Activated effector memory CD4-positive, alpha-beta T cell treated with anti-CD3 and anti-CD28 coated beads, Interleukin-2, amount 50 U/mL, for 16 hours (primary cell): ENCODE measurements around the gene ACSS2.

Source experiments
- DNase-seq: peaks from one replicate; pipeline ENCODE4 v3.0.0-alpha.2; 2020

The ACSS2 gene

DNA sequence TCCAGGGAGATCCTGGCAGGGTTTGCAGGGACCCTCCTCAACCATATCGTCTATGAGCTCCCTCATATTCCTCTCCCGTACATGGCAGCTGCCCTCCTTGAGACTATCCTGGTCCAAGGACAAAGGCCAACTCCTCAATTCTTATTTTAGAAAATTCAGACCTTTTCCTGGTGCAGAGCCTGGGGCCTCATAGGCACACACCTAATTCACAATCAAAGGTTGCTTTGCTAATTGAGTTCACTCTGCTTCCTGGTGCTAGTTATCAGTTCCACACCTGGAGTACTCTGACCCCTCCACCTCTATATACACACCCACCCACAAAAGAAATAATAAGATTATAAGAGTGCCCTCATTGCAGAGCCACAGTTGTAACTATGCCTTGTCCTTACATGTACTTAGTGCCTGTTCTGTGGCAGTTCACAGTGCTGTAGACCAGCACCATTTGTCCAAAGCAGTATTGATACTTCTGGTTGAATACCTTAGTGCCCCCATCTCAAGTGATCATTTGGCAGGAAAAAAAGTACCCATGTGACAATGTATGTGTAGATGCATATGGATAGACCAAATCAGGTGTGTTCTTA is 40.5 kb downstream of the ACSS2 start:
- DNase-seq: no peak

DNA sequence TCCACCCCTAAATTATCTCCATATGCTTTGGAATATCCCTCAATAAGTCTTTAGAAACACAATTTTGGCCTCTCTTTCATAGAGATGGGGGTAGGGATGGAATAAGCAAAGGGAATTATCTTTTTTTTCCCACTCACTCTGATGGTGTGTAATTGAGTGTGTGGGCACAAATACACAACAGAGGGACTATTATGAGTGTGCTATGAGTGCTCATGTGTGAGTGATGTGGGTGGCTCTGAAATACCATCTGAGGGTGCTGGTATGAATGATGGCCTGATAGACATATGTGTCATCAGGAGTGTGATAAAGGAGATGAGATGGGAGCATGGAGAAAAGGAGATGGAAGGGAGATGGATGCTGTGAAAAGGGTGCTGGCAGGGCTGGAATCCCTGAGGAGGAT is 43.6 kb downstream of the ACSS2 start:
- no peak for DNase-seq

DNA sequence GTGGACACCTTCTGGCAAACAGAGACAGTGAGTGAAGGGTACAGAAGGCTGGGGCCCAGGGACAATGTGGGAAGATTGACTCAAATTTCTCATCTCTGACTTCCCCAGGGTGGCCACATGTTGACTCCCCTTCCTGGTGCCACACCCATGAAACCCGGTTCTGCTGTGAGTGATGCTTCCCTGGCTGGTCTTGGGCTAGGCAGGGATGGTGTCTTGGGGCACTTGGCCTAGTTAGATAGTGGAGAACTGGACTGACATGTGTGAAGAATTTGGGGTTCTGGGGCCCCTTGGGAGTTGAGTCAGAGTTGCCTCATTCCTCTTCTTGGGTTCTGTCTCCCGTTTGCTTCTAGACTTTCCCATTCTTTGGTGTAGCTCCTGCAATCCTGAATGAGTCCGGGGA is 45.0 kb downstream of the ACSS2 start:
- DNase-seq: no peak

DNA sequence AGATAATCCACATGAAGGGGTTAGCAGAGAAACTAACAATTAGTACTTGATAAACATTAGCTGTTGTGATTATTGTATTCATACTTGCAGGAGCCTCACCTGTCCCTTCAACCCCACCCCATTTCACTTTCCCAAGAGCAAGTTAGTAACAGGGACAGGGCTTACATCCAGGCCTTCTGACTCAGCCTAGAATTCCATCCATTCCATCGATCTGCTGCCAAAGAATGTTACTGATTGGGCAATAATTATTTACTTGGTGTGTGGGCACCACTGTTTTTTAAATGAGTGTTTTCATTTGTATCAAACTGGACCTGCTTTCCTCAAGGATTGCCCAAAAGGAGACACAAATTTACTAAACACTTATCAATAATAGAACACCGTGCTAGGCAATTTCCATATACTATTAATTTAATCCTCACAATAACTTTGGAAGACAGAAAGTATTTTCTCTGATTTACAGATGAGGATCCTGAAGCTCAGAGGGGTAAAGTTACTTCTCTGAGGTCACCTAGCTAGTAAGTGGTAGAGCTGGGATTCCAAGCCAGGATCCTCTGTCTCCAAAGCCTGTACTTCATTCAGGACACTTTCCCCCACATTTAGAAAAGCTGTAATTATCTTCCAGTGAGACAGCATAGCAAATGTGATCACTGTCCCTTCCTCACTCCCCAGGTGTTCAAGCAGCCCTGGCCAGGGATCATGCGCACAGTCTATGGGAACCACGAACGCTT is 46.4 kb downstream of the ACSS2 start:
- DNase-seq: no peak

DNA sequence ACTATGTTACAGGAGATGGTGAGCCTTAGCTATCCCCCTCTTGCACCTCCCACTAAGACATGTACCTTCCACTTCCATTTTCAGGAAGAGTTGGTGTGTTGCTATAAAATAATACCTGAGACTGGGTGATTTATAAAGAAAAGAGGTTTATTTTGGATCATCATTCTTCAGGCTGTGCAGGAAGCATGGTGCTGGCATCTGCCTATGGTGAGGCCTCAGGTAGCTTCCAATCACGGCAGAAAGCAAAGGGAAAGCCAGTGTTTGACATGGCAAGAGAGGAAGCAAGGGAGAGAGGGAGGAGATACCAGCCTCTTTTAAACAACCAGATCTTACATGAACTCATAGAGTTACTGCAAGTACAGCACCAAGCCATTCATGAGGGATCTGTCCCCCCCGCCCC is 47.0 kb downstream of the ACSS2 start:
- DNase-seq: no peak

DNA sequence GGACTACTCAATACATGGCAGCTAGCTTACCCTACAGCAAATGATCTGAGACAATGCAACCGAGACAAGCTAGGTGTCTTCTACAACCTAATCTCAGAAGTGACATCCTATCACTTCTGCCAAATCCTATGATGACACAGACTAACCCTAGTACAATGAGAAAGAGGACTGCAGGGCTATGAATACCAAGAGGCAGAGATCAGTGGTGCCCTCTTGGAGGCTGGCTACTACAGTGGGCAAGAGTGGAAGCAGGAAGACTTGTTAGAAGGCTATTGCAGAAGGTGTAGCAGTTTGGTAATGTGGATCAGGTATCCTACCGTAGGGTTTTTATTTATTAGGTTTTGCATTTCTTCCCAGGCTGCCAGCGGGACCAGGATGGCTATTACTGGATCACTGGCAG is 48.9 kb downstream of the ACSS2 start:
- DNase-seq: no peak

DNA sequence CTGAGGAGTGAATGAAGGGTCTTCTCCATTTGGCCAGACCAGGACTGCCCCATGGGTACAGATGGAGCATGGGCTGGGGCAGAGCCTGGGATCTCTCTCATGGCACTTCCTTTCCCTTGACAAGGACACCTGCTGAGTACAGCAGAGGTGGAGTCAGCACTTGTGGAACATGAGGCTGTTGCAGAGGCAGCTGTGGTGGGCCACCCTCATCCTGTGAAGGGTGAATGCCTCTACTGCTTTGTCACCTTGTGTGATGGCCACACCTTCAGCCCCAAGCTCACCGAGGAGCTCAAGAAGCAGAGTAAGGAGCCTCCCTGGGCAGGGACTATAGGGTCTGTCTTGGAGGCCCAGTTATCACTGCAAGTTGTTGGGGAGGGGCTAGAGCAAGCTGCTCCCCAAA is 49.6 kb downstream of the ACSS2 start:
- DNase-seq: no peak

DNA sequence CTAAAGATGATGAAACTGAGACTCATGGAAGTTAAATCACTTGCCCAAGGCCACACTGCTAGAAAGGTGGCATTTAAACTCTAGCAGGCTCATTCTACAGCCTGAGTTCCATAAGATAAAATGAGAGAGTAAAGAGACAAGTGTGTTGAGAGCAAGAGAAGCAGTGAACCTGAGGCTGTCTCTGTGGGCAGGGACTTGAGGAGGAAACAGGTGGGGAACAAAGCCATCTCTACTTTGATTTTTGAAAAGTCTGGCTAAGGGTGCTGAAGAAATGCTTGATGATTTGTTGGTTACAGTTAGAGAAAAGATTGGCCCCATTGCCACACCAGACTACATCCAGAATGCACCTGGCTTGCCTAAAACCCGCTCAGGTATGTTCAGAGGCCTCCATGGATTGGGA is 50.2 kb downstream of the ACSS2 start:
- no peak for DNase-seq

DNA sequence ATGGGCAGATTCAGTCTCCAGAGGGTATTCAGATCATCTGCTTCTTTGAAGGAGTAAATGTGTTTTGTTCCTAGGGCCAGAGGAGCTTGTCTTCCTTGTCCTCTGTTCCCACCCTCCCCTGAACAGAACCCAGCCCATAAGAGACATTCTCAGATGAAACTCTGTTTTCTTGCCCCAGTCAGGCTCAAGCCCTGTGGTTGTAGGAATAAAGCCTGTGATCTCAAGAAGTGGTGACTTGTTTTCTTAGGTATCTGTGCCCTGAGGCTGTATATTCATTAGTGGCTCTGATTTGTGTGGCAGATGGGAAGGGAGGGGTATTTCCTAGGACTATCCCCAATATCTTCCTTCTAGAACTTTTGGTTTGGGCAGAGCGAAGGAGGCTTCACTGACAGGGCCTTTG is 51.3 kb downstream of the ACSS2 start:
- DNase-seq: no peak

DNA sequence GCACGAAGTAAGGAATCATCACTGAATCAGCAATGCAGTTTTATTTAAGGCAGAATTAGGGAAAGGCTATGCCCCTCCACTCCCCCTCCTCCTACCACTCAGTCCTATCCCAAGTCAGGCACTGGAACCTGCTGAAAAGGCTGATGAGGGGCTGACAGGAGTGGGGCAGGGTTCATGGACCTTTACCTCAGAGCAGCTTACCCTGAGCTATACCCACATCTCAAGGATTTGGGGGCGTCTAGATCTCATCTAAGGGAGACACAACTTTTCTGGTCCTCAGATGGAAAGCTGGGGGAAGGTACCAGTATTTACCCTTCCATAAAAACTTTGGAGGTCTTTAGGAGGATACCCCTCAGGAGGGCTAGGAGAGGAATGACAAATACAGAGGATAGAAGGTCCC is 52.0 kb downstream of the ACSS2 start:
- no peak for DNase-seq

DNA sequence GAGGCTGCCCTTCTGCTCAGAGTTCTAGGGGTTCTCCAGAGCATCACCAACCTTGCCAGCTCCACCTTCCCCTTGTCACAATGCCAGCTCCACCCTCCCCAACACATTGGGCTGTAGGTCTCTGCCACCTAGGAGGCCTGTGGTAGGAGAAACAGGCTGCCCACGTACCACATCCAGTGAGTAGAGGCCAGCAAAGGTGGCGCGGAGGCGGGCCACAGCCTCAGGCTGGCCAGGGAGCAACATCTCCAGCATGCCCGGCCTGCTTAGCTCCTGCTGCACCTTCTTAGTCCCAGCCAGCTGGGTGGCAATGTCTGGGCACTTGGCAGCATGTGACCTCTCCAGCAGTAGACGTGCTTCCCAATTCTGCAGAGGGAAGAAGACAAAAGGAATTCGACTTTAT is 55.4 kb downstream of the ACSS2 start:
- DNase-seq: no peak

DNA sequence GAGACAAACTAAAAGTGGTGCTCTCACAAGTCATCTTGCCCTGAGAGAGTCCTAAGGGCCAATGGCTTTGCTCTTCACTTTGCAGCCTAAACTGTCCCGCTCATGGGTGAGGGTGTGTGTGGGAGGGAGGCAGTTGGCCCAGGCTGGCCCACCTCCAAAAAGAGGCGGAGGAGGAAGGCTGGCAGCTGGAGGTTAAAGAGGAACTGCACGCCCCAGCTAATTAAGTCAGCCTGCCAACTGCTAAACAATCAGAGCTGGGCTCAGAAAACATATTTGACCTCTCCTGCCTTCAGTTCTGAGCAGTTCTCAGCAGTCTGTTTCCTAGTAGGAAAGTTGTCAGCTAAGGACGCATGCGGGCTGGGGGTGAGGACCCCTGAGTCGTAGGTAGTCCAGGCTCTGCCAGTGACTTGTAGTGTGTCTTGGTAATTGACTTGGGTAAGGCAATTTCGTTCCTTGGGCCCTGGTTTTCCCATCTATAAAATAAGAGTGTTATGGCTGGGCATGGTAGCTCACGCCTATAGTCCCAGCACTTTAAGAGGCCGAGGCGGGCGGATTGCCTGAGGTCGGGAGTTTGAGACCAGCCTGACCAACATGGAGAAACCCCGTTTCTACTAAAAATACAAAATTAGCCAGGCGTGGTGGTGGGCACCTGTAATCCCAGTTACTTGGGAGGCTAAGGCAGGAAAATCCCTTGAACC is 62.2 kb downstream of the ACSS2 start:
- no peak for DNase-seq

DNA sequence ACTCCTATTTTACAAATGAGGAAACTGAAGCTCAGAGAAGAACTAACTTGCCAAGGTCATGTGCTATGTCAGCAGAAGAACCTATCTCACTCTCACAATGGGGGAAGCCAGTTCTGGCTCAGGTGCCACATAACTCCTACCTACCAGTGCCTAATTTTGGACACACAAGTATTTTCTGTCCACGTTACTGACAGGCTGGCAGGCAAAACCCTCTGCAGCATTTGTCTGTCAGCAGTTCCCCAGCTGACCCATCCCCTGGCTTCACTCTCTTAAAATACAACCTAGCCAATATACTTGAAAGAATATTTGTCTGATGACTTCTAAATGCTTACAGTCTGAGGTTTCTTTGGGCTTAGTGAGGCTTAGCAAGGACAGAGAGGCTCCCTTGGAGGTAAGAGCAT is 63.7 kb downstream of the ACSS2 start:
- DNase-seq: no peak

DNA sequence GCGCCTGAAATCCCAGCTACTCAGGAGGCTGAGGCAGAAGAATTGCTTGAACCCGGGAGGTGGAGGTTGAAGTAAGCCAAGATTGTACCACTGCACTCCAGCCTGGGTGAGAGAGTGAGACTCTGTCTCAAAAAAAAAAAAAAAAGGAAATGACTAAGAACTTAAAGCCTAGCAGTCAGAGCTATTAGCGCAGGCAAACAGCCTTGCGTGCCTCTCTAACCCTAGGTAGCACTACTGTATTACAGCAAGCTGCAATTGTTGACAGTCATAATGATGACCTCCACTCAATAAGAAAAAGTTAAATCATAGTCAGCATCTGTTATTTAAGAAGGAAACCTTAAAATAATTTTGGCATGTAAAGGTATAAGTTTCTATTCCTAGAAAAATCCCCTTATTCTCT is 64.8 kb downstream of the ACSS2 start:
- DNase-seq: no peak

DNA sequence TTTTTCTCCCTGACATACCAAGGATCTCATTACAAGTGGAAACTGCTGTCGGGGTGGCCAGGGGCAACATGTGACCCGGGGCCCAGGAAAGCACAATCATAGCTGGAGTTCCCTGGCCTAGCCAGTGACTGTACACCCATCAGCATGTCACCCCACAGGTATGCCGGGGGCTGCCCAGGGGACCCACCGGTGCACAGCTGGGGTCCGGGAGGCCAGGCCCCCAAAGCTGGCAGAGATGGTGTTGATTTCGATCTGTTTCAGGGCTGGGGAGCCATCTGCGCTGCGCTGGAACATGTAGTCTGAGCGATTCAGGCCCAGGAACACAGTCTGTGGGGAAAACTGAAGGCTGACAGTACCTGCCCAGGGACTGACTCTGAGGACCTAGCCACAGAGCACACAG is 65.9 kb downstream of the ACSS2 start:
- DNase-seq: no peak

DNA sequence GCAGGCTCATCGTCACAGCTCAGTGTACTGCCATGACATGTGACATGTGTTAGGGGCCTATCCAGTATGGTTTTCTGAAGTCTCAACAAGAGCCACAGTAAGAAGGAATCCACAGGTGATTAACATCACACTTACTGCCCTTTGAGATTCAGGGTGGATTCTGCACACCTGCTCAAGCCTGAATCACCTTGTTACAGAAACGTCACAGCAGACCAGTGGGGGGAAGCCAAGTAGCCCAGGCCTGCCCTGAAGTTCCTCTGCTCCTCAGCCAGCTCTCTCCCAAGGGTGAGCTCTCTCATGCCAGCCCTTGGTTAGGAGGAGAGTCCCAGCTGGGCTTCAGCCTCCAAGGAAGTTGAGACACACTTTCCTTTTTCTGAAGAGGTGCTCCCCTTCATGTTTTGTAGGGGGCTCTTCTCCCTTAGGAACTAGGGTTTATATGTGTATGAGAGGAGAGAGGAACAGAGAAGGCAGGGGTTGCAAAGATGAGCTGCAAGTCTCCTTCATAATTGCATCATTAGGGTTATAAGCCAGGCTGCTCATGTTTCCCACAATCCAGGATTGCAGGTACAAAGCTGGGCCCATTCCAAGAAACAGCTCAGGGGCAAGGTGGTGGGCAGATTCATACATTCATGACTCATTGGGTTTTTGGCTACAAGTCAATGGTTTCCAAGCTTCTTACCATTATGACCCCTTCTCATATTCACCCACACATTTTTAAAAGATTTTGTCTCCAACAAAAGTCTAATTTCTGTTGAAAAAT is 67.6 kb downstream of the ACSS2 start:
- DNase-seq: no peak

DNA sequence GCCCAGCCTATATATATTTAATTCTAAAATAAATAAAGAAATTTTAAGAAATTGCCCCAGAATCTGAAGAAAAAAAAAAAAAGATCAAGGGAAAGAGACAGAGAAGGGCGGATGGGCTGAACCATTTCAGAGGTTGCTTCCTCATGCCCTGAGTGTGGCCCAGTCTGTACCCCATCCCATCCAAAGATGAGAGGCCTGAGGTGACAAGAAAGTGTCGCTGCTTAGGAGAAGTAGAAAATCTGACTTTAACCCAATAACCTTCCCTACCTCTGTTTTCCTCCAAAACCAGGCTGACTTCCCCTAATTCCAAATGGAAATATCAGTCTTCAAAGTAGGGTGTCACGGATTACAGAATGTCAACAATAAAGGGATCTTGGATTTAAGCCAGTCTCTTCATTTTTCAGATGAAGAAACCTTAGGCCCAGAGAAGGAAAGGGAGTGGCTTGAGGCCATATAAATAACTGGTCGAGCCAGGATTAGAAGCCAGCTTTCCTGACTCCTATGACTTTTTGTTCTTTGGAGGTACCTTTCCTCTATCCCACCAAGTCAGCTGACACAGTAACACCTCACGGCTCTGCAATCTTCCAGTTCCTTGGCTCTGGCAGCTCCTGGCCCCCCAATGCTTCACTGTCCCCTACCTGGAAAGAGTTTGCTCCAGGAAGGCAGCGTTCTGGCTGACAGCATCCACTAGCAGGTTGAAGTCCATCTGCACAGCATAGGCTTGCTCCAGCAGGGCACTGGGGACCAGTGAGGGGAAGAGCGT is 69.1 kb downstream of the ACSS2 start:
- no peak for DNase-seq

DNA sequence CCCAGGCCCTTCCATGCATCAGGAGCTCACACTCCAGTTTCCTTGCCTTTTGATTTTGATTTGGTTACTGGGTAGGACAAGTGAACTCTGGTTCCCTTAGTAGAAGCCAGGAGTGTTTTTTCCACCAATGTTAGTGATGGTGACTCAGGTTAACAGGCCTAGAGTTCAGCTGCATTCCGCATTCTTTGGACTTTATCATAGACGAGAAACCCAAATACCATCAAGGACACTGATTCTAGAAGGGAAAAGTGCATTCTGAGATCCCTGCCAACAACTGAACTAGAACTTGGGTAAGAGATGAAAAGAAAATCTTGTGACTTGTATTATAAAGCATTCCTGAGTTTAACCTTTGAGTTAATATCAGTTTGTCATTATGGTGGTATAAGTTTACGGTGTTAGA is 70.2 kb downstream of the ACSS2 start:
- DNase-seq: no peak

DNA sequence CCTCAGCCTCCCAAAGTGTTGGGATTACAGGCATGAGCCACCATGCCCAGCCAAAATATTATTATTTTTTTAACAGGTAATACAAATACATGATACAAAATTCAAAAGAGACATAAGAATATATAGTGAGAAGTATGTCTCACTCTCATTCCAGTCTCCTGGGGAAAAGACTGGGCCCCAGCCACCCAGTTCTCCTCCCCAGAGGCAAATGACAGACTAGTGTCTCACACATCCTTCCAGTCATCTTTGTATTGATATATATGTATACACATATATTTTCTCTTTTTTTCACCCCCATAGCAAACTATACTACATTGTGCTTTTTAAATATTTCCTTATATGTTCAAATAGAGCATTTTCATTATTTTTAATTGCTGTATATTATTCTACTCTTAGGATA is 70.9 kb downstream of the ACSS2 start:
- DNase-seq: no peak

DNA sequence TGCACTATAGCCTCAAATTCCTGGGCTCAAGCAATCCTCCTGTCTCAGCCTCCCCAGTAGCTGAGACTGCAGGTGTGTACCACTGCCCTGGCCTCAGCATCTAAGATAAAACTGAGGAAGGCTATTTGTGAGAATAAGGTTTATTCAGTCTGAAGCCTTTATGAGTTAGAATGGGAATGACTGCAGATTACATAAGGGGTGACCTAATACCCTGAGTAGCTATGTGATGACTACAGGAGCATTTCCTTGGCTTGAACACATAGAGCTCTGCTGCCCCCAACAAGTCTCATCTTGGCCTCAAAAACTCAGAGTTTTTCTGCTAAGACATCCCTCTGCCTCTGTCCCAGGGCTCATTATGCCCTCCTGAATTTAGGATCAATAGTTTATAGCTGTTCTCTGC is 71.6 kb downstream of the ACSS2 start:
- DNase-seq: no peak

DNA sequence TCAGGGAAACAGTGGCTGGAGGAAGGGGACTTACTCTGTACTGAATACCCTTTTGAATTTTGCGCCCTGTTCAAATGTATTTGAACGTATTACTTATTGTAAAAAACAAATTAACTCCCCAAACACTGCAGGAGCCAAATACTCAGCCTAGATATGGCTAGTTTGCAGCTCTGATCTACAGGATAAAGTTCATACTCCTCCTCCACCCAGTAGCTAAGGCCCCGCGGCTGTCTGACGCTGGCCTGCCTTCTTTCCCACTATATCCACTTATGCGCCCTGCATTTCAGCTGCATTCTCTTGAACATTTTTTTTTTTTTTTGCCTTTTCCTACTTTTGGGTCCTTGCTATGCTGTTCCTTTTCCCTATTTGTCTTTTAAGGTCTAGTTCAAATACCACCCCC is 72.7 kb downstream of the ACSS2 start:
- DNase-seq: peak; percentile 12

DNA sequence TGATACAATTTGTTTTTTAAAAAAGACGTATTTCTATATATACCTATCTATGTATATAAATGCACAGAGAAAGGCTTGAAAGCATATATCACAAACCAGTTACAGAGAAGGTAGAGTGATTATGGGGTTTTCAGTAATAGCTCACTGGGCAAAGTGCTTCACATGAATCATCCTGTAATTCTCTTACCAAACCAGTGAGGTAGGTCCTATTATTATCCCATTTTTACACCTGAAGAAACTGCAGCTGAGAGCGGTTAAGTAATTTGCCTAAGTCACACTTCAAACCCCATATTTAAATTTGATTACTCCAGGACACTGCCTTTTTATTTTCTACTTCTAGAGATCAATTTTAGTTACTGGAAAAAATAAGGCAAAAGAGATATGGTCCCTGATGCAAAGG is 74.8 kb downstream of the ACSS2 start:
- DNase-seq: no peak

DNA sequence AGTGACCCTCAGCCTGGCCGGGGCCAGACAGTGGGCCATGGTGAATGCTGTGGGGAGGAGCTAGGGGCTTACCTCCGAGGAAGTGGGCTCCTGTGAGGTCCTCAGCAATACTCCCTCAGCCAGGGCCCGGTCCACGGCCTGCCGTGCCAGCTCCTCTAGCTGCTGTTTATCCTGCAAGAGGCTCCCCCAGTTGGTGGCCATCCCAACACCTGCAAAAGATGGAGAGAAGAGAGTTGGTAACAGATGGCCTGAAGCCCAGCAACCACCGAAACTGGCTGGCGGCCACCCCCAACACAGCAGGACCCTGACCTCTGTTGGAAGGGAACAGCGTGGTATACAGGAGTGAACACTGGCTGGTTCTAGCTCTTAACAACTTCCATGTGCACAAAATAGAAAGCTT is 75.2 kb downstream of the ACSS2 start:
- DNase-seq: peak; percentile 48
